ENCODE measurements around the gene PPM1L.
"Not testable (repeated sequence)": the region's sequence is repeated elsewhere in the genome, so short reads cannot be mapped to it uniquely, and the experiment has no call there.

The PPM1L gene

DNA sequence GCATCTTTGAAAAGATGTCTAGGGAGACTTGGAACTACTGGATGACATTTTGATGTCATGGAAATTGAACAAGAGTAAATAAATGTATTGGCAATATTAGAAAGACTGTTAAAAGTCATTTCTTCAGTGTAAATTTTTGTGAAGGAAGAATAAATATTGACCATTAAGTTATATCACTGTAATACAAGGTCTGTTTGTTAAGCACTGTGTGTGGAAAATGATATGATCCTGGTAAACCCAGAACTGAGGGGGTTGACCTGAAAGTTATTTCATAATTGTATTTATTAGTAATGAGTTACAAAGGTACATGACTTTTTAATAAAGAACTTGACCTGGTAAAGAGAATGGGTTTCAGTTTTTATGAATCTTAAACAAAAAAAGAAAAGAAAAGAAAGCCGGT lies 242.6 kb downstream of the PPM1L start:
- no peak overlapping the region for H3K4me3 ChIP-seq
- peaks cover 0 to 6% (median 0%) of the 10 kb centered on the region in 11 experiments; a peak in 1 of 22 replicates for H3K36me3 ChIP-seq
- TF ChIP-seq Cebpa-rat (IDR thresholded peaks at IDR 0.05) = no peak
- no peaks in the 10 kb centered on the region for H3K27me3 ChIP-seq
- peaks cover 0 to 6% (median 0%) of the 10 kb centered on the region in 11 experiments; a peak in 3 of 22 replicates for H3K9me3 ChIP-seq (replicated peaks in 1 of 11)
- no peak overlapping the region for H3K4me2 ChIP-seq
- H4K20me1 ChIP-seq = no peaks in the 10 kb centered on the region
- no peak overlapping the region for H3K27ac ChIP-seq
- H3K9ac ChIP-seq = no peak overlapping the region
- H3K4me1 ChIP-seq = no peaks in the 10 kb centered on the region; a peak in 2 of 20 replicates

DNA sequence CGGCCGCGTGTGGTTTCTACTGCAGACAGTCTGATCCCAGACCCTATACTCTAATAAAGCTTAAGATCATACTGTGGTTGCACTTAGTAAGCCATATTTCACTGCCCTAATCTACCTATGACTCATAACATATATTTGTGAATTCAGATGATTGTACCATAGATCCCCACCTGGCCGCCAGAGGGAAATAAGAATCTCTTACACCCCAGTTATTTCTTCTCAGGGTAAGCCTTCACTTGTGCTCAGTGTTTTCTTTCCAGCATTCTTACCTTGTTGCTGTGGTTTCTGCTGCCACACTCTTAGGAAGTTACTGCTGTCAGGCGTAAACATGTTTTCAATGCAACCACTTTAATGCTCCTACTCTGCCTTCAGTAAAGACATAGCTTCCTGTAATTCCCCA lies 243.2 kb downstream of the PPM1L start:
- Histone ChIP-seq H3K9ac (no peak overlapping the region), H3K27me3 (no peaks in the 10 kb centered on the region), H3K27ac (no peak overlapping the region), H3K36me3 (peaks cover 0 to 6% (median 0%) of the 10 kb centered on the region in 11 experiments; a peak in 1 of 22 replicates), H4K20me1 (no peaks in the 10 kb centered on the region), H3K4me2 (no peak overlapping the region), H3K9me3 (replicated peaks in 1 of 11) (peaks cover 0 to 6% (median 0%) of the 10 kb centered on the region in 11 experiments; a peak in 3 of 22 replicates), H3K4me1 (no peaks in the 10 kb centered on the region; a peak in 2 of 20 replicates), H3K4me3 (no peak overlapping the region)
- no peak for TF ChIP-seq Cebpa-rat (IDR thresholded peaks at IDR 0.05)

DNA sequence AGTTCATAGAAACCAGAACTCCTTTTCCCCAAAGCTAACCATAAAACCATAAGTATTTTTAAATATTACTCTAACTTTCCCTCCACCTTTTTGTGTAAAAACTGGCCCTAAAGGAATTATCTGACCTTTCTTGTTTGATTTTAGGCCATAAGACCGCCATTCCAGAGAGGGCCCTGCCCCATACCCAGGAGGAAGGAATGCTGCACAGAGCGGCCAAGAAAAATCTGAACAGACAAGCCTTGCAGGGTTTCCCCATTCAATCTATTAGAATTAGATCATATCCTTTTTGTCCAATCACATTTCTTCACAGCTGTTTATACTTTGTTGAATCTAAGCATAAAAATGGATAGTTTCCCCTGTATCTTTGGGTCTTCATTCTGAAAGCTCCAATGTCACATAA lies 252.1 kb downstream of the PPM1L start:
- H3K4me2 ChIP-seq = no peak overlapping the region
- no peak overlapping the region for H3K4me3 ChIP-seq
- TF ChIP-seq Cebpa-rat (IDR thresholded peaks at IDR 0.05) = no peak
- H3K4me1 ChIP-seq = no peaks in the 10 kb centered on the region
- H3K27ac ChIP-seq = no peak overlapping the region
- H4K20me1 ChIP-seq = no peaks in the 10 kb centered on the region
- no peaks in the 10 kb centered on the region for H3K36me3 ChIP-seq
- H3K9me3 ChIP-seq (replicated peaks in 1 of 11) = peaks cover 0 to 6% (median 0%) of the 10 kb centered on the region in 11 experiments; a peak in 2 of 22 replicates
- no peak overlapping the region for H3K9ac ChIP-seq
- H3K27me3 ChIP-seq = no peaks in the 10 kb centered on the region

DNA sequence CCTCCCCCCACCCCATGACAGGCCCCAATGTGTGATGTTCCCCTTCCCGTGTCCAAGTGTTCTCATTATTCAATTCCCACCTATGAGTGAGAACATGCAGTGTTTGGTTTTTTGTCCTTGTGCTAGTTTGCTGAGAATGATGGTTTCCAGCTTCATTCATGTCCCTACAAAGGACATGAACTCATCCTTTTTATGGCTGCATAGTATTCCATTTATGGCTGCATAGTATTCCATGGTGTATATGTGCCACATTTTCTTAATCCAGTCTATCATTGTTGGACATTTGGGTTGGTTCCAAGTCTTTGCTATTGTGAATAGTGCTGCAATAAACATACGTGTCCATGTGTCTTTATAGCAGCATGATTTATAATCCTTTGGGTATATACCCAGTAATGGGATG lies 254.1 kb downstream of the PPM1L start:
- H3K4me2 ChIP-seq, H4K20me1 ChIP-seq, H3K9ac ChIP-seq, H3K27me3 ChIP-seq, H3K27ac ChIP-seq, H3K4me1 ChIP-seq, H3K36me3 ChIP-seq, H3K4me3 ChIP-seq: not testable (repeated sequence)
- H3K9me3 ChIP-seq (replicated peaks in 1 of 11) = peaks cover 0 to 13% (median 0%) of the 10 kb centered on the region in 11 experiments; a peak in 6 of 22 replicates

DNA sequence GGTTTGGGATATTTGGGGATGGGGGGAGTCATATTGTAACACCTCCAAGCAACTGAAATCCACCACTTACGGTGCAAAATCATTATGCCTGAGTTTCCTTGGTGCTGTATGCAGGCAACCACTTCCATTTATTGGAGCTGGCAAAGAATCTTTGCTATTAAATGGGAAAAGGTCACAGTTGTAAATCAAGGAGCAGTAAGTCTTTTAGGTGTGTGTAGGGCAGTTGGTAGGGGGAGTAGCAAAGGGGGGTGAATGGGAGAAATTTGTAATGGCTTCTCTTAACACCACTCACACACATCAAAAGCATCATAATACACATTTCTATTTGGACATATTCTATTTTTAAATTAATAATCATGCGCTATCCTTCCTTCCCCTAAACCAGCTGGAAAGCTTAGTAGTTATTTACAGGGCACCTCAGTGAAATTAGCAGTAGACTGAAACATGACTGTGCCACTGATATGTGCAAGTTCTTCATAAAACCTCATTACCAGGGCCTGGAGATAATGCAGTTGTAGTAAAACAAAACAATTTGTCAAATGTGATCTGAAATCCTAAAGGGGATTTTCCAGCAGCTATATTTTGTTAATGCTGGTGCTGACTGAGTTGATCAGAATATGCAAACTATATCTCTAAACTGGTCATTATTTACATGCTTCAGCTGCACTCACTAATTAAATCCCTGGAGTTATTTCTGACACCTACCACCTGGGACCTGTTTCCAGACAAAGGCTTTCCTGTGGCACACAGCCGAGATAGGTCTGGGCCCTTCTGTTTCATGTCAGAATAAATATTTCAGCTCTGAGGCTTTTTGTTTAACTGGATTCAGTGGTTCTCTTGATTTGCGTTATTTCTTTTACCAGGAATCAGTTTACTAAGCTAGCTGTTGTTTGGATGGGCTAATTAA lies 259.1 kb downstream of the PPM1L start:
- H3K36me3 ChIP-seq = no peaks in the 10 kb centered on the region
- no peak overlapping the region for H3K9ac ChIP-seq
- no peak overlapping the region for H3K4me3 ChIP-seq
- H3K27ac ChIP-seq = no peak overlapping the region
- H4K20me1 ChIP-seq = no peaks in the 10 kb centered on the region
- H3K9me3 ChIP-seq (replicated peaks in 1 of 11) = peaks cover 0 to 13% (median 0%) of the 10 kb centered on the region in 11 experiments; a peak in 5 of 22 replicates
- H3K27me3 ChIP-seq = no peaks in the 10 kb centered on the region
- H3K4me2 ChIP-seq = peak overlapping the region in 3 of 11 experiments; percentile 12 to 31 (median 18); a peak in 1 of 22 replicates
- no peak for TF ChIP-seq Cebpa-rat (IDR thresholded peaks at IDR 0.05)
- H3K4me1 ChIP-seq = peaks cover 0 to 14% (median 0%) of the 10 kb centered on the region in 10 experiments; a peak in 4 of 20 replicates

DNA sequence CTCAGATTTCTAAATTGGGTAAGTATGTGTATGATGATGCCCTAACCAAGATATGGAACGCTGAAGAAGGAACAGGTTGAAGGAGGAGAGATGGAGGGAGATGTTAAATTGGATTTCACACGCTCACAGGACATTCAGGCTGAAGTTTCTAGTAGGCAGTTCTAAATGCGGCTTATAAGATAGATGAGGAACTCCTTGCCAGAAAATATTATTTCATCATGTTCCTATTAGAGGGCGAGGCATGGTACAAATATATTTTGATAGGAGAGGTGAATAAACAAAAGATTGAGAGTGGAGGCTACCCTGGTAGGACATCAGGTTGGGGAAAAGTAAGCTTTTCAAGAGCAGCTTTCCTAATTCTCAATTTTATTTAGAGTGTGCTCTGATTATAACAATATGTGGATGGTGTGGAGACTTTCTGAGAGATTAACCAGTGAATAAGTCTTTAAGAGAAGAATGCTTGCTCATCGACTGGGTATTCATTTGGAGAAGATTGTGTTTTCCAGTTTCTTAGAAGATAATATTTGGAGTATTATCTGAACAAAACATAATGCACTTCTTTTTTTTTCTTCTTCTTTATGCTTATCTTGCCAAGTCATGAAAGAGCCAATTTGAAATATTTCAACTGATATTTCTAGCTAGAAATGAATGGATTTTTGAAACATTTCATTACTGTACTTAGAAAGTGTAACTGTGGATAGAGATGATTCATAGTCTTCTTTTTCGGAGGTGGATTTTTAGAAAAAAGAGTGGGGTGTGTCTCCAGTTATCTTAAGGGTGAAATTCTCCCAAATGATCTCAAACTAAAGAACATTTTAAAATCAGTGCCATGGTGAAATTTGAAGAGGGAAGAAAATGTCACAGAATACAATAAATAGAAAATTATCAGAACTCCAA lies 260.6 kb downstream of the PPM1L start:
- Histone ChIP-seq H4K20me1 (no peaks in the 10 kb centered on the region), H3K4me1 (peaks cover 0 to 22% (median 0%) of the 10 kb centered on the region in 10 experiments; a peak in 4 of 20 replicates), H3K9ac (no peak overlapping the region), H3K4me2 (no peak overlapping the region), H3K27me3 (no peaks in the 10 kb centered on the region), H3K9me3 (replicated peaks in 1 of 11) (peaks cover 0 to 13% (median 3%) of the 10 kb centered on the region in 11 experiments; a peak in 8 of 22 replicates), H3K27ac (no peak overlapping the region), H3K36me3 (no peaks in the 10 kb centered on the region), H3K4me3 (no peak overlapping the region)
- no peak for TF ChIP-seq Cebpa-rat (IDR thresholded peaks at IDR 0.05)

DNA sequence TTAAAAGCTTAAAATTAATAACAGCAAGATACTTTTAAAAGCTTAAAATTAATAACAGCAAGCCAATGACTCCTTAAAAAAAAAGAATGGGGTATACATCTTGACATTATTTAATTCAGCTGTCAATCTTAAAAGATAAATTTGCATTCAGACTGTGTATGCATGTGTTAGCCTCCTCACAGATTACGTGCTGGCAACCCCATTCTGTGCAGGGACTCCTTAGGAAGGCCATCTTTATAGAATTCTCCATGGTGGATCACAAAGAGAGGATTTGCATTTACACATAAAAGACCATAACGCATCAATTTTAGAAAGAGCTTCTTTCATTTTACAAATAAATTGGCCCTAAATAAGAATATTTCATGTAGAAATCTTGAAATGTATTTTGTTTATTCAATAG lies 261.9 kb downstream of the PPM1L start:
- no peak overlapping the region for H3K4me3 ChIP-seq
- no peak overlapping the region for H3K4me2 ChIP-seq
- no peak overlapping the region for H3K9ac ChIP-seq
- H3K27me3 ChIP-seq = no peaks in the 10 kb centered on the region
- H3K27ac ChIP-seq = no peak overlapping the region
- no peaks in the 10 kb centered on the region for H4K20me1 ChIP-seq
- H3K4me1 ChIP-seq = peaks cover 0 to 22% (median 0%) of the 10 kb centered on the region in 10 experiments; a peak in 4 of 20 replicates
- H3K36me3 ChIP-seq = peaks cover 0 to 6% (median 0%) of the 10 kb centered on the region in 11 experiments; a peak in 2 of 22 replicates
- H3K9me3 ChIP-seq (replicated peaks in 1 of 11) = peaks cover 6 to 18% (median 12%) of the 10 kb centered on the region in 11 experiments
- TF ChIP-seq Cebpa-rat (IDR thresholded peaks at IDR 0.05) = no peak

DNA sequence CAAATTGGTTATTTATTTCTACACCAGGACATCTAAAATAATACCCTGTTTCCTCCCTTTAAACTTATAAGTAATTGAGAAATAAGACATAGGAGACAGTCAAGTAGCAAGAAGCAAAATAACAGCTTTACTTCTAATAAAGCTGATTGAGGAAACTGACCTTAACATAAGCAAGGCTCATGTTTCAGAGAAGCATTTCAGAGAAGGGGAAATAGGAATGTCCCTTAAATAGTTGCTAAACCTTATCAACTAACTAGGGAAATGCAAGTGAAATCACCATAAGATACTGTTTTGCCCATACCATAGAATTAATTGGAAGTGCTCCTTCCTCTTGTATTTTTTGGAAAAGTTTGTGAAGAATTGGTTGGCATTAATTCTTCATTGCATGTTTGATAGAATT lies 264.2 kb downstream of the PPM1L start:
- peaks cover 0 to 25% (median 0%) of the 10 kb centered on the region in 10 experiments; a peak in 5 of 20 replicates for H3K4me1 ChIP-seq
- H4K20me1 ChIP-seq = no peaks in the 10 kb centered on the region
- H3K9me3 ChIP-seq (replicated peaks in 1 of 11) = peaks cover 17 to 28% (median 23%) of the 10 kb centered on the region in 11 experiments
- no peak overlapping the region for H3K9ac ChIP-seq
- H3K27ac ChIP-seq = no peak overlapping the region
- H3K4me2 ChIP-seq = peak overlapping the region in 2 of 11 experiments; percentile 13 to 32; a peak in 3 of 22 replicates
- no peak overlapping the region for H3K4me3 ChIP-seq
- no peak for TF ChIP-seq Cebpa-rat (IDR thresholded peaks at IDR 0.05)
- peaks cover 0 to 10% (median 0%) of the 10 kb centered on the region in 11 experiments; a peak in 5 of 22 replicates for H3K36me3 ChIP-seq
- no peaks in the 10 kb centered on the region for H3K27me3 ChIP-seq

DNA sequence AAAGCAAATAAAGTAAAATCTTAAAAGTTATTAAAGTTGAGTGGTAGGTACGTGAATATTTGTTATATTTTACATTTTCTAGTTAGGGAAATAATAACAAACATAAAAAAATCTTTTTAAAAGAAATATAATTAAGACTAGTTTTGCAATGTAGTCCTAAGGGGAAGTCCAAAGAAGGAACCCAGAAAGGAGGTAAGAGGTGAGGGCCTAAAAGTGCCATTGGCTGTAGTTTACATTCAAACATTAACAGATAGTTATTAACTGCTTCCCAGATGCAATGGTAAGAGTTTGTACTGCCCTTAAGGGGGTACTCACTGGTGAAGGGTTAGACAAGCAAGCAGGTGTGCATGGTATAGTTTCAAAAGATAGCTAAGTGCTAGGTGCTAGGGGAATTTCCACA lies 269.9 kb downstream of the PPM1L start:
- no peak overlapping the region for H3K4me3 ChIP-seq
- no peak for TF ChIP-seq Cebpa-rat (IDR thresholded peaks at IDR 0.05)
- peaks cover 17 to 32% (median 24%) of the 10 kb centered on the region in 11 experiments for H3K9me3 ChIP-seq (replicated peaks in 1 of 11)
- no peak overlapping the region for H3K27ac ChIP-seq
- no peak overlapping the region for H3K9ac ChIP-seq
- peaks cover 0 to 8% (median 0%) of the 10 kb centered on the region in 10 experiments; a peak in 1 of 20 replicates for H3K4me1 ChIP-seq
- no peak overlapping the region for H3K4me2 ChIP-seq
- peaks cover 0 to 10% (median 0%) of the 10 kb centered on the region in 11 experiments; a peak in 6 of 22 replicates for H3K36me3 ChIP-seq
- no peaks in the 10 kb centered on the region for H4K20me1 ChIP-seq
- H3K27me3 ChIP-seq = no peaks in the 10 kb centered on the region
